ENCODE measurements around the gene NOS1AP. TPM values are rescaled to one million over a fixed set of nuclear protein-coding genes. Genes with fewer than 3 reads are reported as not detected.
A peak's percentile ranks its signal among the peaks of the same experiment; 100 is the strongest.

The NOS1AP gene
- total and polyA plus RNA-seq, 9 of the 15 experiments (the other 6 are each of a cell fraction or from before 2014, with no cell fraction given) = 0.07 to 1.5 (median 0.22) TPM

DNA sequence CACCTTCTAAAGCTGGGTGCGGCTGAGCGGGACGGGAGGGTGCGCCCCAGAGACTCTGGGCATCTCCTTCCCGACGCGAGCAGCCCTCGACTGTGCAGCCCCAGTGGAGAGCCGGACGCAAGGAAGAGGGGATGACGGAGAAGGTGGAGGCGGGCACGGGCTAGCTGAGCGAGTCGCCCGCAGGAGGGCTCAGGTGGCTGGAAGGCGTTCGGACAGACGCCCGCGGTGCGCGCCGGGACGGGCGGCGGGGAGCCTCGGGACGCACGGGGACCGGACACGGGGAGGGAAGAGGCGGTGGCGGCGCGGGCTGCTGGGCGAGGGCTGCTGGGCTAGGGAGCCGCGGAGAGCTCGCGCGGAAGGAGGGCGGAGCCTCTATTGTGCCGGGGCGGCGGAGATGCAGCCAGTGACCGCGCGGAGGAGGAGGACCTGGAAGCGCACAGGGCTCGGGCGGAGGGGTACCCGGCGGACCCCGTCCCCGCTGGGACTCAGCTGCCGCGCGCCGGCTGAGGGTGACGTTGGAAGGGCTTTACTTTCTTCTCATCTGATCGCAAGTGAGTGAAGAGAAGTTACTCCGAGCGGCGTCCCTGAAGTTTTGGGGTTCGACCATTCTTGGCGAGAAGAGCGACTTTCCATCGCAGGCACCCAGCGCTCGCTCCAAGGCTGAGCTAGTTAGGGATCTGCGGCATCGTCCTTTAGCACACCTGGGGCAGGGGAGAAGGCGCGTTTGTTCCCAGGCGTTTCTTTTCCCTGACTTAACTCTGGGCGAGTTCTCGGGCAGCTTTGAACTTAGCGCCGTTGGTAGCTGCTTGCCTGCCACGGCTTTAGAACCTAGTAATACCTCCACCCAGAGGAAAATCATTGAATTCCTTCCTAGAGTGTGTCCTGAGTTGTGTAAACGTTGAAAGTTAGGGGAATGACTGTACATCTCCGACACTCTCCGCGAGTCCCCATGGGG lies 45.7 kb upstream of the NOS1AP start, which contains the start of gene OLFML2B (continued):
- TF ChIP-seq, protein P1, sequence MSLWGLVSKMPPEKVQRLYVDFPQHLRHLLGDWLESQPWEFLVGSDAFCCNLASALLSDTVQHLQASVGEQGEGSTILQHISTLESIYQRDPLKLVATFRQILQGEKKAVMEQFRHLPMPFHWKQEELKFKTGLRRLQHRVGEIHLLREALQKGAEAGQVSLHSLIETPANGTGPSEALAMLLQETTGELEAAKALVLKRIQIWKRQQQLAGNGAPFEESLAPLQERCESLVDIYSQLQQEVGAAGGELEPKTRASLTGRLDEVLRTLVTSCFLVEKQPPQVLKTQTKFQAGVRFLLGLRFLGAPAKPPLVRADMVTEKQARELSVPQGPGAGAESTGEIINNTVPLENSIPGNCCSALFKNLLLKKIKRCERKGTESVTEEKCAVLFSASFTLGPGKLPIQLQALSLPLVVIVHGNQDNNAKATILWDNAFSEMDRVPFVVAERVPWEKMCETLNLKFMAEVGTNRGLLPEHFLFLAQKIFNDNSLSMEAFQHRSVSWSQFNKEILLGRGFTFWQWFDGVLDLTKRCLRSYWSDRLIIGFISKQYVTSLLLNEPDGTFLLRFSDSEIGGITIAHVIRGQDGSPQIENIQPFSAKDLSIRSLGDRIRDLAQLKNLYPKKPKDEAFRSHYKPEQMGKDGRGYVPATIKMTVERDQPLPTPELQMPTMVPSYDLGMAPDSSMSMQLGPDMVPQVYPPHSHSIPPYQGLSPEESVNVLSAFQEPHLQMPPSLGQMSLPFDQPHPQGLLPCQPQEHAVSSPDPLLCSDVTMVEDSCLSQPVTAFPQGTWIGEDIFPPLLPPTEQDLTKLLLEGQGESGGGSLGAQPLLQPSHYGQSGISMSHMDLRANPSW (CRISPR knock-in tag; IDR thresholded peaks at IDR 0.05) = no peak
- TF ChIP-seq, protein P2, sequence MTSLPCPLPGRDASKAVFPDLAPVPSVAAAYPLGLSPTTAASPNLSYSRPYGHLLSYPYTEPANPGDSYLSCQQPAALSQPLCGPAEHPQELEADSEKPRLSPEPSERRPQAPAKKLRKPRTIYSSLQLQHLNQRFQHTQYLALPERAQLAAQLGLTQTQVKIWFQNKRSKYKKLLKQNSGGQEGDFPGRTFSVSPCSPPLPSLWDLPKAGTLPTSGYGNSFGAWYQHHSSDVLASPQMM (CRISPR knock-in tag; IDR thresholded peaks at IDR 0.05) = no peak
- no peak for TF ChIP-seq EWSR1 (IDR thresholded peaks at IDR 0.05; ENCODE audit: borderline replicate concordance, low read depth, partially characterized antibody)
- TF ChIP-seq, protein P3, sequence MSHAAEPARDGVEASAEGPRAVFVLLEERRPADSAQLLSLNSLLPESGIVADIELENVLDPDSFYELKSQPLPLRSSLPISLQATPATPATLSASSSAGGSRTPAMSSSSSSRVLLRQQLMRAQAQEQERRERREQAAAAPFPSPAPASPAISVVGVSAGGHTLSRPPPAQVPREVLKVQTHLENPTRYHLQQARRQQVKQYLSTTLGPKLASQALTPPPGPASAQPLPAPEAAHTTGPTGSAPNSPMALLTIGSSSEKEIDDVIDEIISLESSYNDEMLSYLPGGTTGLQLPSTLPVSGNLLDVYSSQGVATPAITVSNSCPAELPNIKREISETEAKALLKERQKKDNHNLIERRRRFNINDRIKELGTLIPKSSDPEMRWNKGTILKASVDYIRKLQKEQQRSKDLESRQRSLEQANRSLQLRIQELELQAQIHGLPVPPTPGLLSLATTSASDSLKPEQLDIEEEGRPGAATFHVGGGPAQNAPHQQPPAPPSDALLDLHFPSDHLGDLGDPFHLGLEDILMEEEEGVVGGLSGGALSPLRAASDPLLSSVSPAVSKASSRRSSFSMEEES (CRISPR knock-in tag; IDR thresholded peaks at IDR 0.05) = no peak
- no peak for TF ChIP-seq CHD1 (IDR thresholded peaks at IDR 0.05; ENCODE audit: low read length)
- TF ChIP-seq, protein P4, sequence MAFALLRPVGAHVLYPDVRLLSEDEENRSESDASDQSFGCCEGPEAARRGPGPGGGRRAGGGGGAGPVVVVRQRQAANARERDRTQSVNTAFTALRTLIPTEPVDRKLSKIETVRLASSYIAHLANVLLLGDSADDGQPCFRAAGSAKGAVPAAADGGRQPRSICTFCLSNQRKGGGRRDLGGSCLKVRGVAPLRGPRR (CRISPR knock-in tag; IDR thresholded peaks at IDR 0.05) = no peak
- TF ChIP-seq, protein P5, sequence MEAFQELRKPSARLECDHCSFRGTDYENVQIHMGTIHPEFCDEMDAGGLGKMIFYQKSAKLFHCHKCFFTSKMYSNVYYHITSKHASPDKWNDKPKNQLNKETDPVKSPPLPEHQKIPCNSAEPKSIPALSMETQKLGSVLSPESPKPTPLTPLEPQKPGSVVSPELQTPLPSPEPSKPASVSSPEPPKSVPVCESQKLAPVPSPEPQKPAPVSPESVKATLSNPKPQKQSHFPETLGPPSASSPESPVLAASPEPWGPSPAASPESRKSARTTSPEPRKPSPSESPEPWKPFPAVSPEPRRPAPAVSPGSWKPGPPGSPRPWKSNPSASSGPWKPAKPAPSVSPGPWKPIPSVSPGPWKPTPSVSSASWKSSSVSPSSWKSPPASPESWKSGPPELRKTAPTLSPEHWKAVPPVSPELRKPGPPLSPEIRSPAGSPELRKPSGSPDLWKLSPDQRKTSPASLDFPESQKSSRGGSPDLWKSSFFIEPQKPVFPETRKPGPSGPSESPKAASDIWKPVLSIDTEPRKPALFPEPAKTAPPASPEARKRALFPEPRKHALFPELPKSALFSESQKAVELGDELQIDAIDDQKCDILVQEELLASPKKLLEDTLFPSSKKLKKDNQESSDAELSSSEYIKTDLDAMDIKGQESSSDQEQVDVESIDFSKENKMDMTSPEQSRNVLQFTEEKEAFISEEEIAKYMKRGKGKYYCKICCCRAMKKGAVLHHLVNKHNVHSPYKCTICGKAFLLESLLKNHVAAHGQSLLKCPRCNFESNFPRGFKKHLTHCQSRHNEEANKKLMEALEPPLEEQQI (IDR thresholded peaks at IDR 0.05) = no peak
- no peak for TF ChIP-seq MEF2D (tag; conservative IDR thresholded peaks at IDR 0.05; ENCODE audit: low read depth)
- no peak for TF ChIP-seq SRF (CRISPR knock-in tag; IDR thresholded peaks at IDR 0.05)
- no peak for TF ChIP-seq CBFB (CRISPR knock-in tag; IDR thresholded peaks at IDR 0.05)
- TF ChIP-seq TEAD4 (IDR thresholded peaks at IDR 0.05; ENCODE audit: low read length) = no peak
- no peak for TF ChIP-seq TEAD4 (CRISPR knock-in tag; IDR thresholded peaks at IDR 0.05; ENCODE audit: borderline replicate concordance)
- TF ChIP-seq SIN3B (IDR thresholded peaks at IDR 0.05; ENCODE audit: low read depth) = no peak
- no peak for TF ChIP-seq ADNP (tag; IDR thresholded peaks at IDR 0.05)
- TF ChIP-seq, protein P6, sequence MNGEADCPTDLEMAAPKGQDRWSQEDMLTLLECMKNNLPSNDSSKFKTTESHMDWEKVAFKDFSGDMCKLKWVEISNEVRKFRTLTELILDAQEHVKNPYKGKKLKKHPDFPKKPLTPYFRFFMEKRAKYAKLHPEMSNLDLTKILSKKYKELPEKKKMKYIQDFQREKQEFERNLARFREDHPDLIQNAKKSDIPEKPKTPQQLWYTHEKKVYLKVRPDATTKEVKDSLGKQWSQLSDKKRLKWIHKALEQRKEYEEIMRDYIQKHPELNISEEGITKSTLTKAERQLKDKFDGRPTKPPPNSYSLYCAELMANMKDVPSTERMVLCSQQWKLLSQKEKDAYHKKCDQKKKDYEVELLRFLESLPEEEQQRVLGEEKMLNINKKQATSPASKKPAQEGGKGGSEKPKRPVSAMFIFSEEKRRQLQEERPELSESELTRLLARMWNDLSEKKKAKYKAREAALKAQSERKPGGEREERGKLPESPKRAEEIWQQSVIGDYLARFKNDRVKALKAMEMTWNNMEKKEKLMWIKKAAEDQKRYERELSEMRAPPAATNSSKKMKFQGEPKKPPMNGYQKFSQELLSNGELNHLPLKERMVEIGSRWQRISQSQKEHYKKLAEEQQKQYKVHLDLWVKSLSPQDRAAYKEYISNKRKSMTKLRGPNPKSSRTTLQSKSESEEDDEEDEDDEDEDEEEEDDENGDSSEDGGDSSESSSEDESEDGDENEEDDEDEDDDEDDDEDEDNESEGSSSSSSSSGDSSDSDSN (IDR thresholded peaks at IDR 0.05; ENCODE audit: borderline replicate concordance in 1 of 2, low read depth in 2 of 2, low read length in 2 of 2) = 0 out of 4 replicates have a peak, but pooled peaks of 1 of the 2 experiments have one; percentile 3
